ENCODE data around the gene VCP. TPM values are rescaled to one million over a fixed set of nuclear protein-coding genes. Genes with fewer than 3 reads are reported as not detected.

VCP gene
- total RNA-seq, 1 experiment from 2014 or later: 170 TPM

DNA sequence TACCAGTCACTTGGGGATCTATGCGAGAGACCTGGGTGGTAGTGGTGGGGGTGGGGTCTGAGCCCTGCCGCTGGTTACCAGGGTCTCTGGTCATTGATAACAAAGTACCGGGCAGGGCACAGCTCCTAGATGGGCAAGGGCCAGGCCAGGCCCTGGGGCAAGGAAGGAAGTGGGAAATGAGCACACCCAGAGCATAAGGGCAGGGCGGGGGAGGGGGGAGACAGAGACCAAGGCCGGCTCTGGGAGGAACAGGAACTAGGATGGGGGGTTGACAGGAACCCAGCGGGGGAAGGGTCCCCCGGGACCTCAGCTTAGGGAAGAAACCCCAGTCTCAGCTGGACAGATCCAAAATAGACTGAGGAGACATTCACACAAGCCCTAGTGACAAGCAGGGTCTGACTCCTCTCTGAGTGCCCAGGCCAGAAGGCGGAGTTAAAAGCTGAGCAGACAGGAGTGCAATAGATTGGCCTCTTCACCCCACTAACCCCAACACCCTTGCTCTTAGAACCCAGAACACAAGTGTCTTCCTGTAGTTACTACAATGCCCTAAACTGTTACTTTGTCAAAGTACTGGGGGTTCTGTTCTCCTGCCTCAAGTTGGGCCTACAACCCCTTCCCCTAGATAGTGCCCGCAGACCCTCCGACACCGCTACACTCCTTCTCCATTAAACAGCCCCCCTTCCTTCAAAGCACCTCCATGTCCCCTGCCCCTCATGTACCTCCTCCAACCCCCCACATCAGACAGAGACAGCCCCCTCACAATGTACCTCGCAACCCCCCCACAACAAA, 42.6 kb upstream of the VCP start:
- no peaks in the 10 kb centered on the region for H3K36me3 ChIP-seq (ENCODE audit: control insufficient read depth in 1 of 2, insufficient read depth in 2 of 2, low read length in 2 of 2)
- H3K4me3 ChIP-seq (replicated peaks in 1 of 2; ENCODE audit: low read depth in 1 of 2, low read length in 2 of 2): peak overlapping the region; percentile 58 to 68
- no peak overlapping the region for H2AFZ ChIP-seq (ENCODE audit: low read depth, low read length, poor library complexity, severe bottlenecking)
- ChIA-PET POLR2A (interaction anchor here (0.6 to 1.5 kb wide), 6 partner anchors 12 to 450 kb away, joined by 3 to 10 read pairs (median 4); partner anchors contain the start of genes PIGO, STOML2 and UNC13B), RAD21 (ENCODE audit: low non-redundant PET in 1 of 2, low total read pairs in 2 of 2, uncharacterized antibody in 2 of 2, unreplicated experiment in 2 of 2) (no interaction called here), CTCF (interaction anchor here (0.6 to 2.8 kb wide), 21 partner anchors 10 to 489 kb away, joined by 3 to 22 read pairs (median 3); partner anchors contain the start of genes FANCG, PIGO, RUSC2 and STOML2)
- TSS peak; percentile 50 for BruUV-seq (replicated peaks)
- ATAC-seq: no peak
- H3K27ac ChIP-seq (ENCODE audit: low read depth, low read length): peak overlapping the region; percentile 56
- intact Hi-C loops (cut with micrococcal nuclease): loop anchor here (1.0 to 10.0 kb wide), 4 partner anchors 47 to 540 kb away; partner anchors contain the start of genes CCDC107, RMRP, SIT1 and UNC13B
- DNase-seq (ENCODE audit: low read depth, low spot score): no peak
- TF ChIP-seq POLR2AphosphoS5 (IDR thresholded peaks at IDR 0.05; ENCODE audit: low read depth, low read length): 0 out of 2 replicates have a peak, but pooled peaks have one; percentile 12
- no peak for TF ChIP-seq REST (IDR thresholded peaks at IDR 0.05; ENCODE audit: low read depth)
- H3K4me1 ChIP-seq (ENCODE audit: control insufficient read depth in 1 of 2, insufficient read depth in 2 of 2, low read length in 2 of 2): peaks cover 39 to 65% of the 10 kb centered on the region in 2 experiments
- peak overlapping the region; percentile 98 for H3K4me2 ChIP-seq (ENCODE audit: low read length)
- no peaks in the 10 kb centered on the region for H3K79me2 ChIP-seq (ENCODE audit: insufficient read depth, low read length)
- no peaks in the 10 kb centered on the region for H3K9me2 ChIP-seq (ENCODE audit: insufficient read depth)
- no peaks in the 10 kb centered on the region for H4K20me1 ChIP-seq (ENCODE audit: insufficient read depth)
- peak overlapping the region; percentile 52 for H3K9ac ChIP-seq (ENCODE audit: low read length)
- H3K27me3 ChIP-seq (ENCODE audit: insufficient read depth, low read length): no peaks in the 10 kb centered on the region
- no peaks in the 10 kb centered on the region for H3K9me3 ChIP-seq (ENCODE audit: control insufficient read depth in 1 of 2, insufficient read depth in 1 of 2, low read depth in 1 of 2, low read length in 2 of 2)
